IPS DF 6.9 (cell line): Measurements from ENCODE around the gene OSBPL6.

ENCODE experiments used
- DNase-seq: peaks from one replicate; pipeline ENCODE4 v3.0.0-alpha.2; 2013; ENCODE audit warnings: low read depth, low spot score
- H3K27ac ChIP-seq: one replicate; pipeline ENCODE4 v1.5.1; 2013; ENCODE audit warnings: low read length, control low read depth
- H3K27me3 ChIP-seq: 2 replicates; pipeline ENCODE4 v1.6.1; 2013; ENCODE audit warnings: mild to moderate bottlenecking, low read length; ENCODE audit not compliant: control insufficient read depth, insufficient read depth
- H3K36me3 ChIP-seq: 2 replicates; pipeline ENCODE4 v1.6.1; 2013; ENCODE audit warnings: low read length; ENCODE audit not compliant: control insufficient read depth, insufficient read depth
- H3K4me1 ChIP-seq: 2 replicates; pipeline ENCODE4 v1.6.1; 2013; ENCODE audit warnings: low read length; ENCODE audit not compliant: control insufficient read depth, insufficient read depth
- H3K4me3 ChIP-seq: 2 replicates; pipeline ENCODE4 v1.5.1; 2013; ENCODE audit warnings: mild to moderate bottlenecking, low read length
- H3K9me3 ChIP-seq: 2 replicates; pipeline ENCODE4 v1.6.1; 2013; ENCODE audit warnings: low read length, inconsistent platforms; ENCODE audit not compliant: control insufficient read depth, insufficient read depth
- WGBS: extraction: QIAGEN DNeasy Blood & Tissue Kit; methylation state at CpG from one replicate; pipeline ENCODE4 v1.1.7; 2013; ENCODE audit warnings: mixed read lengths, missing lambda C conversion rate; ENCODE audit not compliant: insufficient read length, insufficient coverage; 5-methylcytosine and 5-hydroxymethylcytosine counted together

Gene OSBPL6

DNA sequence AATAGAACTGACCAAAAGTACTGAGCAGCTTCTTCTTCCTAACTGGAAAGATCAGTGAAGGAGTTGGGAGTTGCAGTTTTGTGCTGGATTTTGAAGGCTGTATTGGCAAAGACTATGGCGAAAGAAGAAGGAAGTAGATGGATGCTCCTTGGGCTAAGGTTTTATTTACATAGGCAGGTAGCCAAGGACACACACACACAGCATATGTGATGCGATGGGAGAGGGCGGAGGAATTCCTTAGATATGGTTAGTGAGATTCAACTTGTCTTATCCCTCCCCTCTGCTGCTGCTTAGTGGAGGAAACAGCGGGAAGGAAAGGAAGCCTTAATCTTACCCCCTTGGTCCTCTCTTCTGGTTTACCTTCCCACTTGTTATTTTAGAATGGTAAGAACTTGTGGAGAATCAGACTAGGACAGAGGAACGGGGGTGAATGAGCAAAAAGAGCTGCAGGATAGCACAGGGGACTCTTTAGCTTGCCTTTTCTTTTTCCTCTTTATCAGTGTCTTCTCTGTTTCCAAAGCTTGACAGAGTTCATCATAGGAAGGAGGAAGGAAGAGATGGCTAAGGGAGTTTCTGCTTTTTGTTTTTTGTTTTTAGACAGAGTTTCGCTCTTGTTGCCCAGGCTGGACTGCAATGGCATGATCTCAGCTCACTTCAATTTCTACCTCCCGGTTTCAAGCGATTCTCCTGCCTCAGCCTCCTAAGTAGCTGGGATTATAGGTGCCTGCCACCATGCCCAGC lies 87.9 kb downstream of the OSBPL6 start:
- H3K27me3 ChIP-seq = no peaks in the 10 kb centered on the region
- no CpG with 5 or more reads among the region's 8 CpGs for WGBS
- no peaks in the 10 kb centered on the region for H3K36me3 ChIP-seq
- H3K9me3 ChIP-seq = no peaks in the 10 kb centered on the region
- no peak for DNase-seq
- no peak overlapping the region for H3K27ac ChIP-seq
- peaks cover 2% of the 10 kb centered on the region; the same call in 1 of the 2 replicates for H3K4me1 ChIP-seq
- no peak overlapping the region for H3K4me3 ChIP-seq

DNA sequence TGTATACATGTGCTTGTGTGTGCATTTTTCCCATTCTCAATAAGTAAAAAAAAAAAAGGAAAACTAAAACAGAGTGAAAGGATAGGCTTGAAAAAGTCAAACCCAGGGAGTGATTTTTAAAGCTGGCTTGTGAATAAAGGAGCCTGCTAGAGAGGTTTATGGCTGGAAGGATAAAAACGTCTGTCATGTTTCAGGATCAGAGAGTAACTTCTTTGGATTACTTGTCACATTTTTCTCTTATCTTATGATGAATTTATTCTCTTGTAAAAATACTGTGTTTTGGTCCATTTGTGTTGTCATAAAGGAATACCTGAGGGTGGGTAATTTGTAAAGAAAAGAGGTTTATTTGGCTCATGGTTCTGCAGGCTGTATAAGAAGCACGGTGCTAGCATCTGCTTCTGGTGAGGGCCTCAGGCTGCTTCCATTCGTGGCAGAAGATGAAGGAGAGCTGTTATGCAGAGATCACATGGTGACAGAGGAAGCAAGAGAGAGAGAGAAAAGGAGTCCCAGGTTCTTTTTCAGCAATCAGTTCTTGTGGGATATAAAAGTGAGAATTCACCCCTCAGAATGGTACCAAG lies 89.1 kb downstream of the OSBPL6 start:
- no peaks in the 10 kb centered on the region for H3K4me1 ChIP-seq
- DNase-seq = no peak
- no CpG with 5 or more reads among the region's 3 CpGs for WGBS
- no peaks in the 10 kb centered on the region for H3K36me3 ChIP-seq
- H3K9me3 ChIP-seq = no peaks in the 10 kb centered on the region
- no peak overlapping the region for H3K4me3 ChIP-seq
- no peak overlapping the region for H3K27ac ChIP-seq
- no peaks in the 10 kb centered on the region for H3K27me3 ChIP-seq

DNA sequence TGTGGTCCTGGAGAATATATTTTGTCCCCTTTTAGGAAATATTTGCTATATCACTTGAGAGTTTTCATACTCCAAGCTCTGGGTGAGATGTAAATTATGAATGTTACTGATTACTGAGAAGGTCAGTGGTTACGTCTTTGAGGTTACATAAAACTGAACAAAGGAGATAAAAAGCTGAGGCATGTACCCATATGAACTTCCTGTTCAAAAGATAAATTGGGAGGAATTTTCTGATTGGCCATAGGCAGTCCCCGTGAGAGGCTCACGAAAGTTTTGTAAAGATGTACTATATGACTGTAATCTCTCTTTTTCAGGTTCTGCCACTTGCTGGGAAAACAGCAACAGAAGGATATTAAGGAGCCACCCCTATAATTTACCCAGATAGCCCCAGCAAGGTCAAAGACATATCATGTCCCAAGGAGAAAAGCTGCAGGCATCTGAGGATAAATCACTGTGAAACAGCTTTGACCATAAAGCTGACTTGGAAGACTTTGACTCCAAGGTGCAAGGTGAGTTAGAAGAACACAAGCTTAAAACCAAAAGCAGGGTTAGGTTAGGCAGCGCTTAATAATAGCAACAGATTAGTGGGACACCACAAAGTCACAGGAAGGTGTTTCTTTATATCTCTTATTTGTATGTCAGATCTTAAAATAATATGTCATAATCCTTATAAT lies 90.4 kb downstream of the OSBPL6 start:
- no peak overlapping the region for H3K4me3 ChIP-seq
- WGBS = no CpG with 5 or more reads among the region's 4 CpGs
- H3K27ac ChIP-seq = no peak overlapping the region
- H3K4me1 ChIP-seq = no peaks in the 10 kb centered on the region
- no peaks in the 10 kb centered on the region for H3K27me3 ChIP-seq
- no peaks in the 10 kb centered on the region for H3K9me3 ChIP-seq
- DNase-seq = no peak
- H3K36me3 ChIP-seq = no peaks in the 10 kb centered on the region

DNA sequence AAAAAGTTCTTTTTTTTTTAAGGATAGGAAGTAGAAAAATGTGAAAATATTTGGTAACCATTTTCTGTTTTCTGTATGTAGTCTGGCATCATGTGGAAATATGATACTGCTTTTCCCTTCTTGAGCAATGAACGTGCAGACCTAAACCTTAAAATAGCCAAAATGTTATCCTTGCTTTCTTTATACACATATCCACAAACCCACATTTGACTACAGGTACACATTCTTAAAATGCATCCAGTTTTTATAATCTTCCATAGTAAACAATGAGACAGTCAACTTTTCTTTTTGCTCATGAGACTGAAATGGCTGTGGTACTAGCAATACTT lies 90.9 kb downstream of the OSBPL6 start:
- Histone ChIP-seq H3K4me1 (no peaks in the 10 kb centered on the region), H3K4me3 (no peak overlapping the region), H3K27ac (no peak overlapping the region), H3K9me3 (no peaks in the 10 kb centered on the region), H3K27me3 (no peaks in the 10 kb centered on the region), H3K36me3 (no peaks in the 10 kb centered on the region)
- no CpG with 5 or more reads among the region's 1 CpG for WGBS
- DNase-seq = no peak

DNA sequence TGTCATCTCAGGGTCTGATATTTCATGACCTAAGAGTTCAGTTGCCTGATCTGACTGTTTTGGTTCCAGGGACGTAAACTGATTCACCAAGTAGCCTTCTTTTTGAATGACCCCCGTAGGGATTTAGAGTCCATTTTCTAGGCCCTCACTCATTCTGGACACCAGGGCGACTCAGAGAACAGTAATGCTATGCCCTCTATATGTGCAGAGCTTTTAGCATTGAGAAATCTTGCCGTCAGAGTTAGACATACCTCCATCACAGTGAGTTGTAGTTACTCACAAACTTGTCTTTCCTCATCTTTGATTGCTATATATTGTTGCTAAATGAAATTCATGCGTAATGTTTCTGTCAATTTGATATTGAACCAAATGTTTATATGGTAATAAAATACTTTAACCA lies 92.3 kb downstream of the OSBPL6 start:
- Histone ChIP-seq H3K4me1 (no peaks in the 10 kb centered on the region), H3K36me3 (no peaks in the 10 kb centered on the region), H3K4me3 (no peak overlapping the region), H3K9me3 (no peaks in the 10 kb centered on the region), H3K27me3 (no peaks in the 10 kb centered on the region), H3K27ac (no peak overlapping the region)
- no peak for DNase-seq
- no CpG with 5 or more reads among the region's 5 CpGs for WGBS

DNA sequence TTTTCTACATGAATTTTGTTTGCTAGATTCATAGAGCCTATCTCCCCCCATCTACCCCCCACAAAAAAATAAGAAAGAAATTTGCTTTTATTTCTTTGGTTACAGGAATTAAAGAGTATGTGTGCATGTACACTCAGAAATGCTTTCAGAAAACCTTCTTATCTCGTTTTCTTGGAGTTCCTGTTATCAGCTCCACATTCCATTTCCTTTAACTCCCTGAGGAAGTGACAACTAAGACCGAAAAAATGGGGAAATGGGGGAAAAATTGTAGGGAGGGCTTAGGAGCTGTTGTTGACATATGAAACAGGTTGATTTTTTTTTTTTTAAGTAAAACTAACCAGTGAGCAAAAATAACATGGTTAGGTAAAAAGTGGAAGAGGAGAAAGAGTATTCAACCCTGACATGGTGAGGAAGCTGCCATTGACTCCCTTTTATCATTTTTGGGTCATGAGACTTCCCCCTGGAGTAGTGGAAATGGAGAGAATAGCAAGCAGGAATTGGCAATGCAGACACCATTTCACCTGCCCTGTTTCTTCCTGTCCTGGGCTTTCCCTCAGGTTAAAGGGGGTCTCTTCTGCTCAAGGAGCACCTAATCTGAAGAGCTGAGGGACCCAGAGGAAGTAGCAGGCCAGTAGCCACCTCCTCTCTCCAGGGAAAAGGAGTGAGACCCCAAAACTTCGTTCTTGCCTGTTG lies 93.5 kb downstream of the OSBPL6 start:
- DNase-seq = no peak
- H3K27ac ChIP-seq = no peak overlapping the region
- no peaks in the 10 kb centered on the region for H3K27me3 ChIP-seq
- no peaks in the 10 kb centered on the region for H3K9me3 ChIP-seq
- H3K4me1 ChIP-seq = no peaks in the 10 kb centered on the region
- WGBS = no CpG with 5 or more reads among the region's 3 CpGs
- no peaks in the 10 kb centered on the region for H3K36me3 ChIP-seq
- no peak overlapping the region for H3K4me3 ChIP-seq

DNA sequence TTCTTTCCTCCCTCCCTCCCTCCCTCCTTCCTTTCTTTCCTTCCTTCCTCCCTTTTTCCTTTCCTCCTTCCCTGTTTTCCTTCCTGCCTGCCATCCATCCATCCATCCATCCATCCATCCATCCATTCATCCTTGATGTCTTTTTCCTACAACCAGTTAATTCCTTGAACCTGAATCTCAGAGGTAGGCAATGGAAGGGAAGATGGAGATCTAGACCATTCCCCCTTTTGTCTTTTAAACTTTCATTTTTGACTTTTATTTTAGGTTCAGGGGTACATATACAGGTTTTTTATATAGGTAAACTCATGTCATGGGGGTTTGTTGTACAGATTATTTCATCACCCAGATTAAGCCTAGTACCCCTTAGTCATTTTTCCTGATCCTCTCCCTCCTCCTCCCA lies 97.4 kb downstream of the OSBPL6 start:
- H3K27me3 ChIP-seq = no peaks in the 10 kb centered on the region
- H3K27ac ChIP-seq = no peak overlapping the region
- no peak for DNase-seq
- H3K4me3 ChIP-seq = no peak overlapping the region
- H3K4me1 ChIP-seq = no peaks in the 10 kb centered on the region
- no peaks in the 10 kb centered on the region for H3K9me3 ChIP-seq
- no peaks in the 10 kb centered on the region for H3K36me3 ChIP-seq

DNA sequence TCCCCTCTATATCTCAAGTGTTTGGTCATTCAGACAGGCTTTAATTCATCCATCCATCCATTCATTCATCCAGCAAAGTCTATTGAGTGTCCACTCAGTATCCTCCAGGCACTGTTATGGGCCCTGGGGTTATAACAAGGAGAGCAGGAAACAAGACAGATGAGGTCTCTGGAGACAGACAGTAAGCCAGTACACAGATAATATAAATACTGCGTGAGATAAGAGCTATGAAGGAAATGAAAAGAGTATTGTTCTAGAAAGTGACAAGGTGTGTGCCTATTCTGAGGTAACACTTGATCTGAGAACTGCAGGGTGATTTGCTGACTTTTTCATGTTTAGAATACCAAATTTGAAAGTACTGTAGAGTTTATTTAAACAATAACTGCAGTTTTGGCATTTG lies 98.3 kb downstream of the OSBPL6 start:
- DNase-seq = no peak
- Histone ChIP-seq H3K36me3 (no peaks in the 10 kb centered on the region), H3K4me3 (no peak overlapping the region), H3K9me3 (no peaks in the 10 kb centered on the region), H3K27ac (no peak overlapping the region), H3K27me3 (no peaks in the 10 kb centered on the region), H3K4me1 (no peaks in the 10 kb centered on the region)
- WGBS = no CpG with 5 or more reads among the region's 1 CpG

DNA sequence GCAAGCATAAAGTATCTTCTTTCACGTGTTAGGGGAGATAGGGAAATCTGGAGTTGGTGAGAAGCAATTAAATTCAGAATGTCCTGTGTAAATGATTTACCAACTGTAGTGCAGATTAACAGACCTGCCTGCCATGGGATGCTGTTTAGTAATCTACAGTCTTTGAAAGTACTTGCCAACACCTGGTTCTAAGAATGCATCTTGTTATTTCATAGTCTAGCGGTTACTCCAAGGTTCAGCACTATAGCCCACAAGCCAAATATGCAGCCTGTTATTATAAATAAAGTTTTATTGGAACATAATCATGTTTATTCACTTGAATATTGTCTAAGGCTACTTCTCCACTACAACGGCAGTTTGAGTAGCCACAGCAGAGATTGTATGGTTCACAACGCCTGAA lies 100.8 kb downstream of the OSBPL6 start:
- H3K27ac ChIP-seq = no peak overlapping the region
- H3K36me3 ChIP-seq = no peaks in the 10 kb centered on the region
- no peak overlapping the region for H3K4me3 ChIP-seq
- H3K4me1 ChIP-seq = no peaks in the 10 kb centered on the region
- no CpG with 5 or more reads among the region's 4 CpGs for WGBS
- DNase-seq = no peak
- no peaks in the 10 kb centered on the region for H3K9me3 ChIP-seq
- no peaks in the 10 kb centered on the region for H3K27me3 ChIP-seq

DNA sequence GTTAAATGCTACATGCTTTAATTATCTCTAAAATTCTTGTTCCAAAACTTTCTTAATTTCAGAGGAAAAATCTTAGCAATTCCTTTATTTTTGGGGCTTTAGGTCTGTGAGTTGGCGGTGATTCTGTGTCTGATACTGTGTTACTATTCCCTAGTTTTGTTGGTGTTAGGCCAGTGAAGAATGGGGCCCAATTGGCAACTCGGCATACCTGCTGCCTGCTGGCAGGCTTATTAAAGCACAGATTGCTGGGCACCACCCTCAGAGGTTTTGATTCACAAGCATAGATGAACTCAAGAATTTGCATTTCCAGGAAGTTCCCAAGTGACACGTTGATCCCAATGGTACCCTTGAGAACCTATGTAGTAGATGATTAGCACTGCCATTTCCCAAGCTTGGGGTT lies 101.6 kb downstream of the OSBPL6 start:
- Histone ChIP-seq H3K27ac (no peak overlapping the region), H3K36me3 (no peaks in the 10 kb centered on the region), H3K9me3 (no peaks in the 10 kb centered on the region), H3K4me1 (no peaks in the 10 kb centered on the region), H3K4me3 (no peak overlapping the region), H3K27me3 (no peaks in the 10 kb centered on the region)
- WGBS = no CpG with 5 or more reads among the region's 3 CpGs
- DNase-seq = no peak
